Endothelial cell of umbilical vein (primary cell): ENCODE results near the gene PRR9. TPM values are rescaled to one million over a fixed set of nuclear protein-coding genes. Genes with fewer than 3 reads are reported as not detected.

Experiments
- BruUV-seq: library from RNA; stranded (reverse); fragments of 400-500 nt; replicated peaks from 2 replicates; lab custom pipeline; 2021; lab: Mats Ljungman, UMichigan
- CTCF ChIA-PET: fragments of 300-600, 350-600 bp; sonication (Branson Sonifier 250); formaldehyde crosslinking; loops from one replicate; lab custom pipeline; 2021; ENCODE audit warnings: antibody characterized with exemption, inconsistent platforms; lab: Charles Lee
- POLR2A ChIA-PET: fragments of 300-600, 350-600 bp; sonication (Branson Sonifier 250); formaldehyde crosslinking; loops from one replicate; lab custom pipeline; 2021; ENCODE audit warnings: antibody characterized with exemption, inconsistent platforms; lab: Charles Lee
- DNase-seq: peaks from one replicate; pipeline ENCODE4 v3.0.0-alpha.2; 2011; ENCODE audit warnings: low read depth, low spot score
- FAIRE-seq: peaks from 2 replicates; lab custom pipeline; 2011; peaks lifted over from hg19 to GRCh38; lab: Jason Lieb, UNC
- H2AFZ ChIP-seq: 2 replicates; pipeline ENCODE4 v1.6.0; 2012; ENCODE audit warnings: low read depth, low read length, control low read depth, inconsistent platforms
- H3K27ac ChIP-seq: 2 replicates; pipeline ENCODE4 v1.5.1; 2011; ENCODE audit warnings: low read depth, mild to moderate bottlenecking, control low read depth, low read length, moderate library complexity; ENCODE audit not compliant: insufficient read depth
- H3K27me3 ChIP-seq, 2 experiments: 2 replicates each; pipeline versions ENCODE4 v1.6.0 to v1.6.1; 2011; ENCODE audit warnings: low read length in 2 of 2, mixed read lengths in 1 of 2; ENCODE audit not compliant: control insufficient read depth in 2 of 2, insufficient read depth in 2 of 2
- H3K36me3 ChIP-seq, 2 experiments: 2 replicates in 1 of 2; 3 replicates in 1 of 2; pipeline ENCODE4 v1.5.1; 2011; ENCODE audit warnings: low read length in 2 of 2, mild to moderate bottlenecking in 1 of 2, moderate library complexity in 1 of 2; ENCODE audit not compliant: control insufficient read depth in 2 of 2, insufficient read depth in 2 of 2; ENCODE audit errors: extremely low read depth in 1 of 2
- H3K4me1 ChIP-seq: 3 replicates; pipeline ENCODE4 v1.5.1; 2011; ENCODE audit warnings: mild to moderate bottlenecking, low read length; ENCODE audit not compliant: control insufficient read depth, insufficient read depth; ENCODE audit errors: extremely low read depth
- H3K4me2 ChIP-seq: 2 replicates; pipeline ENCODE4 v1.6.1; 2011; ENCODE audit warnings: low read length, control low read depth, mixed read lengths; ENCODE audit not compliant: insufficient read depth
- H3K4me3 ChIP-seq, 3 experiments: fragments of 200-600 bp in 1 of 3; sonication (generic), shearing (Covaris generic) in 1 of 3; replicated peaks in 1 of 3; 2 replicates each; pipeline ENCODE4 v1.5.1; 2011 to 2016; ENCODE audit warnings: control low read depth in 3 of 3, low read length in 3 of 3, mild to moderate bottlenecking in 2 of 3, inconsistent platforms in 1 of 3, low read depth in 1 of 3, moderate library complexity in 1 of 3; ENCODE audit not compliant: insufficient read depth in 1 of 3
- H3K79me2 ChIP-seq: 2 replicates; pipeline ENCODE4 v1.6.0; 2012; ENCODE audit warnings: low read length, inconsistent platforms; ENCODE audit not compliant: control insufficient read depth, insufficient read depth
- H3K9ac ChIP-seq: replicated peaks from 2 replicates; pipeline ENCODE3; 2011; ENCODE audit warnings: low read length, control low read depth; ENCODE audit not compliant: insufficient read depth; ENCODE audit errors: extremely low read depth
- H3K9me1 ChIP-seq: replicated peaks from 3 replicates; pipeline ENCODE4 v1.6.0; 2011; ENCODE audit warnings: mild to moderate bottlenecking, low read length; ENCODE audit not compliant: control insufficient read depth, insufficient read depth; ENCODE audit errors: extremely low read depth
- H3K9me3 ChIP-seq: replicated peaks from 2 replicates; pipeline ENCODE4 v1.5.1; 2012; ENCODE audit warnings: low read length, inconsistent platforms; ENCODE audit not compliant: control insufficient read depth, insufficient read depth
- H4K20me1 ChIP-seq: replicated peaks from 2 replicates; pipeline ENCODE3; 2011; ENCODE audit warnings: mild to moderate bottlenecking, low read length; ENCODE audit not compliant: control insufficient read depth, insufficient read depth; ENCODE audit errors: extremely low read depth
- CTCF ChIP-seq, 2 donors: IDR thresholded peaks; 1 replicate in 1 of 2; 2 replicates in 1 of 2; pipeline ENCODE4 v1.5.1; 2011; ENCODE audit warnings: low read length in 2 of 2, mild to moderate bottlenecking in 2 of 2, moderate library complexity in 2 of 2, control low read depth in 1 of 2, inconsistent platforms in 1 of 2, low read depth in 1 of 2; ENCODE audit not compliant: insufficient read depth in 1 of 2; ENCODE audit errors: extremely low read depth in 1 of 2
- EZH2 ChIP-seq: IDR thresholded peaks from 2 replicates; pipeline ENCODE4 v1.6.1; 2012; ENCODE audit warnings: borderline replicate concordance, low read depth, mild to moderate bottlenecking, moderate library complexity, low read length, inconsistent platforms; ENCODE audit not compliant: severe bottlenecking
- FOS ChIP-seq: IDR thresholded peaks from 2 replicates; pipeline ENCODE4 v1.6.1; 2011; ENCODE audit warnings: mild to moderate bottlenecking, low read length, moderate library complexity, borderline replicate concordance; ENCODE audit not compliant: insufficient read depth
- GATA2 ChIP-seq: IDR thresholded peaks from 2 replicates; pipeline ENCODE4 v1.7.0; 2011; ENCODE audit warnings: low read depth, mild to moderate bottlenecking, moderate library complexity, mixed read lengths, low read length; ENCODE audit not compliant: insufficient read length, insufficient read depth
- JUN ChIP-seq: IDR thresholded peaks from 2 replicates; pipeline ENCODE4 v1.6.1; 2011; ENCODE audit warnings: borderline replicate concordance, low read depth; ENCODE audit not compliant: insufficient read length, insufficient read depth
- MAX ChIP-seq: IDR thresholded peaks from 2 replicates; pipeline ENCODE4 v1.6.1; 2011; ENCODE audit not compliant: insufficient read depth, insufficient read length
- MYC ChIP-seq: IDR thresholded peaks from one replicate; pipeline ENCODE4 v1.6.1; 2011; ENCODE audit warnings: mild to moderate bottlenecking, low read depth, low read length
- POLR2A ChIP-seq: IDR thresholded peaks from 2 replicates; pipeline ENCODE4 v1.6.1; 2012; ENCODE audit warnings: low read depth, mild to moderate bottlenecking, control low read depth, low read length
- POLR2AphosphoS5 ChIP-seq: IDR thresholded peaks from 2 replicates; pipeline ENCODE4 v1.6.1; 2012; ENCODE audit warnings: low read depth, mild to moderate bottlenecking, control low read depth, low read length, moderate library complexity; ENCODE audit not compliant: insufficient read depth
- dilution Hi-C: fragments of 300-500 bp; cut with MboI; formaldehyde crosslinking; loops from one replicate; pipeline ENCODE4 v1.15.0; 2019; ENCODE audit warnings: low sequenced_read_pairs; ENCODE audit not compliant: extremely low pct_ligation_motif_present
- intact Hi-C: fragments of 100-400 bp; cut with micrococcal nuclease; formaldehyde crosslinking; loops from one replicate; pipeline ENCODE4 v1.10.0; 2022
- polyA plus RNA-seq, 4 experiments: library from polyadenylated mRNA; depleted of rRNA in 3 of 4; stranded (reverse) in 3 of 4; unstranded in 1 of 4; fragments of >200 nt; gene quantifications; 2 replicates each; pipeline versions ENCODE4 v1.2.1 to v1.2.3, GENCODE V29; 2011 to 2012; ENCODE audit warnings: missing spikeins in 1 of 4
- total RNA-seq: library from RNA; stranded (reverse); gene quantifications from 2 replicates; pipeline ENCODE4 v1.2.3, GENCODE V29; 2021

Gene PRR9
- total and polyA plus RNA-seq, 2 donors (not counting 3 experiments of a cell fraction or from before 2014, with no cell fraction given), result not detected

DNA sequence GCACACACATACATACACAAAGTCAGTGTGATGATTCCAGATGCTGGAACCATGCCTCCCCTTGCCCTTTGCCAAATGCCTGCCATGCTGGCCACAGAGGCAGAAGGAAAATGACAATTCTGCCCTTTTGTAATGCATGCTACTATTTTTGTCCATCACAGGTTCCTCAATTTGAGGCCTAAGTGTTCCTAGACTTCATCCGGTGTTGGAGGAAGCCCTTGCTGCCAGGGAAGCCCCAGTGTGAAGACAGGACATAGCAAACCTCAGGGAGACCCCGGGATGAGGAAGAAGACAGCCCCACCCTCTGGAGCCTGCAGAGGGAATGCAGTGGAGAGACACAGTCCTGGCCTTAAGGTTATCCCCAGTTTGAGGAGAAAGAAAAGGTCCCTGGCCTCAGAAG, 14.4 kb downstream of the PRR9 start:
- H3K4me1 ChIP-seq, result no peaks in the 10 kb centered on the region
- H2AFZ ChIP-seq, result no peak overlapping the region
- H4K20me1 ChIP-seq, result no peaks in the 10 kb centered on the region
- H3K36me3 ChIP-seq, result no peaks in the 10 kb centered on the region
- H3K27me3 ChIP-seq, result no peaks in the 10 kb centered on the region
- H3K9me3 ChIP-seq, result no peaks in the 10 kb centered on the region
- CTCF ChIA-PET, result interaction anchor here (1.5 to 1.8 kb wide), 2 partner anchors 7 to 579 kb away, joined by 3 to 6 read pairs; no protein-coding TSS in a partner anchor
- intact Hi-C loops, result no loop called here
- dilution Hi-C loops, result no loop called here
- H3K4me3 ChIP-seq, result no peak overlapping the region
- no peak overlapping the region for H3K4me2 ChIP-seq
- no peaks in the 10 kb centered on the region for H3K9me1 ChIP-seq
- no TSS peak for BruUV-seq
- no peak overlapping the region for H3K27ac ChIP-seq
- H3K79me2 ChIP-seq, result no peaks in the 10 kb centered on the region
- FAIRE-seq (no peak), DNase-seq (no peak)
- POLR2A ChIA-PET, result no interaction called here
- no peak overlapping the region for H3K9ac ChIP-seq
- TF ChIP-seq FOS (no peak), MYC (no peak), EZH2 (no peak), MAX (no peak), POLR2AphosphoS5 (no peak), CTCF (IDR thresholded peaks at IDR 0.05; ENCODE audit: extremely low read depth in 1 of 2, insufficient read depth in 1 of 2, low read depth in 1 of 2, low read length in 2 of 2) (no peak), POLR2A (no peak), GATA2 (no peak), JUN (no peak)
